ENCODE data around the gene HCRTR1.

Gene HCRTR1

DNA sequence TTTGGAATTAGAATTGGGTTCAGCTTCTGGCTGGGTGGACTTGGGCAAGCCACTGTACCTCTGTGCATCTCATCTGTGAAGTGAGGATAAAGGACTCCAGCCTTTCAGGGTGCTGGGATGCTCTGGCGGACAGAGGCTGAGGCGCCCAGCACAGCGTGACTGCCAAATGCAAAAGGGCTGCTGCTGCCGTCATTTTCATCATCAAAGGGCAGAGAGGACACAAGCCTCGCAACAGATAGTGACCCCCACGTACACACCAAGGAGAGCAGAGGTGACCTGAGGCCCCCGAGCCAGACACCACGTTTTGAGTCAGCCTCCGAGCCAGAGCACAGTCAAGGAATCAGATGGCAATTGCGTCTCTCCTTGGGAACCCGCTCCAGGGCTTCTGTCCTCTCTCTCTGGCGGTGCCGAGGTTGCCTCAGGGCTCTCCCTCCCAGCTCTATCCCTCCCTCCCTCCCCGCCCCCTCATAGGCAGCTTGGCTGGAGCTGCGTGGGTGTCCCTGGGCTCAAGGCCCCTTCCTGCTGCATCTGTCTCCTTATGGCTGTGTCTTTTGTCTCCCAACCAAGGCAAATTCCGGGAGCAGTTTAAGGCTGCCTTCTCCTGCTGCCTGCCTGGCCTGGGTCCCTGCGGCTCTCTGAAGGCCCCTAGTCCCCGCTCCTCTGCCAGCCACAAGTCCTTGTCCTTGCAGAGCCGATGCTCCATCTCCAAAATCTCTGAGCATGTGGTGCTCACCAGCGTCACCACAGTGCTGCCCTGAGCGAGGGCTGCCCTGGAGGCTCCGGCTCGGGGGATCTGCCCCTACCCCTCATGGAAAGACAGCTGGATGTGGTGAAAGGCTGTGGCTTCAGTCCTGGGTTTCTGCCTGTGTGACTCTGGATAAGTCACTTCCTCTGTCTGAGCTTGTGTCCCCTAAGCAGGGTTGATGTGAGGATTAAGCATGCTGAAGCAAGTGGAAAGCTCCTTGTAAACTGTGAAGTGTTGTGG lies 9.0 kb downstream of the HCRTR1 start:
- DNase-seq (ENCODE audit: low read depth), result no peak

GRCh38 chr1:31627301-31627929 lies 9.9 kb downstream of the HCRTR1 start:
- DNase-seq (ENCODE audit: low read depth), result no peak

DNA sequence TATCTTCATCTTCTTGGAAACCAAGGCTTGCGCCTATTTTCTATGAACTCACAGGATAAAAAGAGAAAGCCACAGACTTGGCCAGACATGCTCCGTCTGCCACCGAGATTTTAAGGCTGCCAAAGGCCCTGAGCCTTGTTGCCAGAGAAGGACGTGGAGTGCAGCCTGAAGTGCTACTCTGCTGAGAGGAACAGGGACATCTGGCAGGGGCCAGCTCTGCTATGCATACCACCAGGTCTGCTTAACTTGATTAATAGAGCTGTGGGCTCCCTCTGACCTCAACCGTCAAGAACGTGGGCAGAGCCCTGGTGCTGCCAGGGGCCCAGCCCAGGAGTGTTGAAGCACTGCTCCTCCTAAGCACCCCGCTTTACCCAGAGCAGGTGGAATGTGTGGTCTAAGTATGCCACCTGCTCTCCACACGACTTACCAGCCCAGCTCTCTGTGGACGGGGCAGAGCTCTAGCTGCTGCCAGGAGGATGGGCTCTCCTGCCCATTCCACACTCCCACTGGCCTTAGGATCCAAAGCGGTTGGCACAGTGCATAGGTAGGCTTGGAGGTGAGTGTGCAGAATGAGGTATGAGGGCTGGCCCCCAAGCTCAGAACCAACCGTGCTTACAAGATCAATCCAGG lies 10.6 kb downstream of the HCRTR1 start:
- no peak for DNase-seq (ENCODE audit: low read depth)

DNA sequence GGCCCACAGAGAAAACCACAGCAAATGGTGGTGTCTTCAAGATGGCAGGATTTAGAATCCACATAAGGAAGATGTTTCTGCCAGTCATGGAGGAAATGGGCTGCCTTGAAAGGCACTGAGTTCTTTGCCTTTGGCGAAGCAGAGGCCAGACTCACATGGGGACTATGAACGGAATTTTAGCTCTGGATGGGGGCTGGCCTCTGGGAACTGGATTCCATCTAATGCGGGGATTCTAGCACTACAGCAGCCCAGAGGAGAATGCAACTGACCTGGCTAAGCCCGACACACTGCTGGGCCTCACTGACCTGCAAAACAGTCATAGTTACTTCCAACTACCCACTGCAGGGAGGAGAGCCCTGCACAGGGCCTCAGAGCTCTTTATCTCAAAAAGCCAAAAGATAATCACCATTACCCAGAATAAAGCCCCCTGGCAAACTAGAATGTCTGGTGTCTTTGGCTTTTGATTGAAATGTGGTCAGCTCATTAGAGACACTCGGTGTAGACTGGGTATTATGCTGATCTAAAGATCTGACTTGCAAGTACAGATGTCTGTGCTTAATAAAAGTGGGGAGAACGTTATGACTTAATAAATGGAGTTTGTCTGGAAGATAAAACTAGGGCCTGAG lies 11.6 kb downstream of the HCRTR1 start:
- DNase-seq (ENCODE audit: low read depth), result no peak

DNA sequence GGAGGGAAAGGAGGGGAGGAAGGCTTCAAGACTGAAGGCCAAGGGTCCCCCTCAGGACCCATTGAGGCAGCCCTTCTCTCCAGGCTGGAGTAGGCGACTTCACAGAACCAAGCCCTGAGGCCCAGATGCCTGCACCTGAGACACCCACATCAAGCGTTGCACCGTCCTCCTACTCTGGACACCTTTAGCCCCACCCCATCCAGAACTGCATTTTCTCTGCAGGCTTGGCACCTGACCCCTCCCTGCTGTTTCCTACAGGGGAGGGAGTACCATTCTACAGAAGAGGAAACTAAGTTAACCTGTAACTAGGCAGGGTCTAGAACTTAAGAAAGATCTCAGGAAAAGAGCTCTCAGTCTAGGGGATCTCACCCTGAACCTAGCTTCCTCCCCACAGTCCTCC lies 15.2 kb downstream of the HCRTR1 start:
- no peak for DNase-seq (ENCODE audit: low read depth)

- no peak for DNase-seq (ENCODE audit: low read depth)
Observed at GRCh38 chr1:31633117-31633516, 15.6 kb downstream of the HCRTR1 start.

GRCh38 chr1:31637915-31638673 lies 20.6 kb downstream of the HCRTR1 start:
- DNase-seq (ENCODE audit: low read depth), result no peak

DNA sequence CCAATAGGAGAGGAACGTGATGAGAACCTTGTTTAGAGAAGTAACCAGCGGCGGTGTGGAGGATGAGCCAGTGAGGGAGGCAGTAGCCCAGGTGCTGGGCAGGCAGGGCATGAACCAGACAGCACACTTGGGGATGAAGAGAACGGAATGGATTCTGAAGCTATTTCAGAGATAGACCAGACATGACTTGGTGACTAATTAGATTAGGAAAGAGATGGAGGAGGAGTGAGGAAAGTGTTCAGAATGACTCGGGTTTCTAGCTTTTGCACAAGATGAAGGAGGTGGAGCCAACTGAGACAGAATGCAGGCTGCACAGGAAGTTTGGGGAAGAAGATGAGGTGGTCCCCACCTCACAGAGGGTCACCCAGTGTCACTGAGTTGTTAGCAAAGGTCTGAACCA lies 22.1 kb downstream of the HCRTR1 start:
- no peak for DNase-seq (ENCODE audit: low read depth)

- DNase-seq (ENCODE audit: low read depth), result no peak
Observed at GRCh38 chr1:31640179-31640578, 22.7 kb downstream of the HCRTR1 start.

- DNase-seq (ENCODE audit: low read depth), result no peak
Observed at GRCh38 chr1:31640964-31641363, 23.5 kb downstream of the HCRTR1 start.

DNA sequence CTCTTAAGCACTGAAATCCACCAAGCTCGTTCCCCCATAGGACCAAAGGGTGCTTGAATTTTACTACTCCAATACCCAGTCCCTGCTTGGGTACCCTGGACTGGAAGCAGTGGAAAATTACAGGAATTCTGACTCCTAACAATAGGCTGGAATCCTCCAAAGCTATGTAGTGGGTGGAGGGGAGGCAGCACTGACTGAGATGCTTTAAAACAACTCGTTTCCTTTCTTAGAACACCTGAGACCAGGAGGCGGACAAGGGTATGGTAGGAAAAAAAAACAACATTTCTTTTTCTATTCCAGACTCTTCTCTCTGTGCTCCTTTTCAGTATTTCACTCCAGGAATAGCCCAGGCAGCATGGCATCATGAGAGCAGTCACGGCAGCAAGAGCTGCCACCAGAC lies 24.9 kb downstream of the HCRTR1 start:
- no peak for DNase-seq (ENCODE audit: low read depth)

GRCh38 chr1:31642897-31643296 lies 25.4 kb downstream of the HCRTR1 start:
- no peak for DNase-seq (ENCODE audit: low read depth)

- DNase-seq (ENCODE audit: low read depth), result no peak
Observed at GRCh38 chr1:31643976-31644559, 26.6 kb downstream of the HCRTR1 start.

GRCh38 chr1:31644560-31645273 lies 27.2 kb downstream of the HCRTR1 start, which contains the start of gene PEF1:
Gene PEF1 (minus strand): TSS chr1:31644876. CDS start chr1:31644864, 12 bp downstream.
- DNase-seq (ENCODE audit: low read depth), result peak; percentile 99

- DNase-seq (ENCODE audit: low read depth), result no peak
Observed at GRCh38 chr1:31645274-31645568, 27.7 kb downstream of the HCRTR1 start.

DNA sequence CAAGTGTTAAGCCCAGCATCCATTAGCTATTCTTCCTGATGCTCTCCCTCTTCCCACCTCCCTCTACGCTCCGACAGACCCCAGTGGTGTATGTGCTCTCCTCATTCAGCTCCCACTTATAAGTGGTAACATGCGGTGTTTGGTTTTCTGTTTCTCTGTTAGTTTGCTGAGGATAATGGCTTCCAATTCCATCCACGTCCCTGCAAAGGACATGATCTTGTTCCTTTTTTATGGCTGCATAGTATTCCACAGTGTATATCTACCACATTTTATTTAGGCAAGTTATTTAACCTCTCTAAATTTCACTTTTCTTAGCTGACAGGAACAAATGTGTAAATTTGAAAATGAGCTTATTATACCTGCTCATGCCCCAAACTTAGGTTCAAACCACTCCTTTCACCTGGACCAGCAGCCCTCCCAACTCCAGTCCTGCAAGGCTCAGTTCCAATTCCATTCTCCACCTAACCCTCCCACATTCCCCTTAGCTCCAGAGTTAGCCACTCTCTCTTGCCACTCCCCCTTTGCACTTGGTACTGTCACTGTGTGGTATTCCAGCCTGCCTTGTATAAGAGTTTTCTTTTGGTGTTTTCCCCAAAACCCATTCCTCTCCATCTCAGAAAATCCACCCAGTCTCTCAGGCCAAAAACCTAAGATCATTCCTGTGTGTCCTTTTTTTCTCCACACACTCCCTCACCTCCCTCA lies 28.9 kb downstream of the HCRTR1 start:
- DNase-seq (ENCODE audit: low read depth), result no peak

DNA sequence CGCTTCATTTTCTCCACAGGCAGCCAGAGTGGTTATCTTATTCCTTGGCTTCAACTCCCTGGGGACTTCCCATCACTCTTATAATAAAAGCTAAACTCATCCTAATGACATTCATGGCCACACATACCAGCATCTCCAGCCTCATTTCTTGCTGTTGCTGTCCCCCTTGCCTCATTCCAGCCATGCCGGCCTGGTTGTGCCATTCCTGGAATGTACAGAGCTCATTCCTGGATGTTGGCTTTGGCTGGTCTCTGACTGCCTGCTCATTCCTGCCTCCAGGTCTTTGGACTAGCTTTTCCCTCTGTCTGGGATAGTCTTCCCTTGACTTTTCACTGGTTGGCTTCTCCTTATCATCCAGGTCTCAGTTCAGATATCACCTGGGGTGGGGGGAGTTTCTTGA lies 29.6 kb downstream of the HCRTR1 start:
- no peak for DNase-seq (ENCODE audit: low read depth)

DNA sequence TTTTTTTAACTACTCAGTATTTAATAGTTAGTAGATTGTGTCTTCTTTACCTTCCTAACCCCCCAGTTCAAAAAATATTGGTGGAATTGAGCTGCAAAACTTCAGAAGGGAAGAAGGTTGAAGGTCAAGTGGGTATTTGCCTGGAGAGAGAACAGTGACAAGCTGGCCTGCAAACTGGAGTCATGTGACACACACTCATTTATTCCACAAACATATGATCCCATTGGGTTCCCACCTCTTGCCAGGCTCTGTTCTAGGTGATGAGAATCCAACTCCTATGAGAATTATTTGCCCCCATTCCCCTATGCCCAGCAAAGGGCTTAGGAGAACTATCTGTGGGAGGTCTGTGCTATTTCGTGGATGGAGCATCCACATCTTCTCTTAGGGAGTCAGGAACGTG lies 30.7 kb downstream of the HCRTR1 start:
- no peak for DNase-seq (ENCODE audit: low read depth)

DNA sequence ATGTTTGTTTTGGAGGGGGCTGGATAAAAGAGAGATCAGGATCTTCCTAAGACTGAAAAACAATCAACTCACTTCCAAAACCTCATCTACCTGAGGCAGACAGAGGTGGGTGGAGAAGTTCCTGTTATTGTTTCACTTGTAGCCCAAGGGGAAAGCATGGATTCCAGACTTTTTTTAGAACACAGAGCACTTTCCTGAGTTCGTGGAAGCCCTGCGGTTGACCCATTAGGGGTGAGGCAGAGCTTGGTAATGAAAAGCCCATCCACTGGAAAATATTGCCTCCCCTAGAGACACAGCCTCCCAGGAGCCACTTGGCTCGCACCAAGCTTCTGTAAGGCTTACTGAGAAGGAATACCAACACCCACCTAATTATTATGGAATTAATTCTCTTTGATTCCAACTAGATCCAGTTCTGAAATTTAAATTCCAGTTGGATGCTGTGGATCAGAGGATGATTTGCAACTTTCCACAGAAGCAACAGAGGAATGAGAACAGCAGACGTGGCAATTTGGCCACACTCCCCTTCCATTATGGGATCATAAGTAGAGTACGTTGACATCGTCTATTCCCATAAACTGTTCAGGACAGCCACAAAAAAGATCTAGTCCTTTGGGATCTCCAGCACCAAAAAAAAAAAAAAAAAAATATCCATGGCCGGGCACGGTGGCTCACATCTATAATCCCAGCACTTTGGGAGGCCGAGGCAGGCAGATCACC lies 31.3 kb downstream of the HCRTR1 start:
- DNase-seq (ENCODE audit: low read depth), result no peak
